HG03565 (cell line): Measurements from ENCODE around the gene ASTN2.

Experiments
- ATAC-seq: cut with Tn5 transposase; IDR thresholded peaks from one replicate; pipeline ENCODE4 v1.9.1; 2021; ENCODE audit warnings: mild to moderate bottlenecking, moderate library complexity; ENCODE audit not compliant: unreplicated experiment

The ASTN2 gene

GRCh38 chr9:116501871-116502270 is 913.0 kb downstream of the ASTN2 start:
- ATAC-seq, result no peak

GRCh38 chr9:116499986-116500871 is 914.6 kb downstream of the ASTN2 start:
- ATAC-seq, result no peak

- no peak for ATAC-seq
Observed at GRCh38 chr9:116499434-116499833, 915.4 kb downstream of the ASTN2 start.

- ATAC-seq, result no peak
Observed at GRCh38 chr9:116497095-116497890, 917.6 kb downstream of the ASTN2 start.

DNA sequence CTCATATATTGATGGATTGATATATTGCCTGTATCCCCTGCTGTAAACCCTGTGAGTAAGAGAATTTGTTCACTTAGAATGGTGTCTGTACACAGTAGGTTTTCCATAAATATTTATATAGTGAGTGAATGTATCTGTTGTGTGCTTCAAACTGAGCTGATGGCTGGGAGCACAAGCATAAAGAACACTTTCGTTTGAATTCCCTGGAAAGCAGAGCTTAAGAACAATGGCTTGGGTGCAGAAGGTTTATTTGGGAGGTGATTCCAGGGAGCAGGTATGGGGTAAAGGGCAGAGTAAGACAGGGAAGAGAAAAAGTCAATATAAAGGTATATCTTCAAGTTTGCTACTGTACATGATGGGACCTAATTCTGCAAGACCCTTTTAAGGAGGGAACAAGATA is 918.7 kb downstream of the ASTN2 start:
- ATAC-seq, result no peak

DNA sequence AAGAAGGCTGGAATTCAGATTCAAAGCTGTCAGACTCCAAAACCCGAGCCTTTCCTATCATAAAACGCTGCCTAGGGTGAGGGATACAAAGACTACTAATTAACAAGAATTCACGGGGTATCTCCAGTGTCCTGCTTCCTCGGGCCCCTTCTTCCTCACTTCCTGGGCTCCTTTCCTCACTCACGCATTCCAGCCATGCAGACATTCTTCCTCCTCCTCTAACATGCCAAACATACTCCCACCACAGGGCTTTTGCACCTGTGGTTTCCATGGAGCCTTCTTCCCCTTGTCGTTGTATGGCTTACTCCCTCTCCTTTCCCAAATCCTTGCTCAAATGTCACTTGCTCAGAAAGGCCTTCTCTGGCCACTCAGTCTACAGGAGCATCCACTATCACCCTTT is 919.1 kb downstream of the ASTN2 start:
- ATAC-seq, result no peak

GRCh38 chr9:116494815-116495634 is 919.8 kb downstream of the ASTN2 start:
- peak; percentile 80 for ATAC-seq

GRCh38 chr9:116493183-116493860 is 921.5 kb downstream of the ASTN2 start:
- no peak for ATAC-seq

- ATAC-seq, result no peak
Observed at GRCh38 chr9:116491659-116492058, 923.2 kb downstream of the ASTN2 start.

GRCh38 chr9:116491219-116491618 is 923.6 kb downstream of the ASTN2 start:
- no peak for ATAC-seq

DNA sequence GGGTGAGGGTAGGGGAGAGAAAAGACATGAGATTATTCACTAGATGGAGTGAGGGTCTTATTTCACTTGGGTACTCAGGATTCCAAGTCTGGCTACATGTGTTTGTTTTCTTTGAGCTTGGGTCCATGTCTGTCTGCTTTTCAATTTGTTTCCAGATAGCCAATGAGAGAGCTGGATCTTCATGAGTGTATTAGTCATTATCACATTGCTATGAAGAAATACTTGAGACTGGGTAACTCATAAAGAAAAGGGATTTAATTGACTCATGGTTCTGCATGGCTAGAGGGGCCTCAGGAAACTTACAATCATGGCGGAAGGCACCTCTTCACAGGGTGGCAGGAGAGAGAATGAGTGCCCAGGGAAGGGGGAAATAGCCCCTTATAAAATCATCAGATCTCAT is 924.5 kb downstream of the ASTN2 start:
- ATAC-seq, result no peak

DNA sequence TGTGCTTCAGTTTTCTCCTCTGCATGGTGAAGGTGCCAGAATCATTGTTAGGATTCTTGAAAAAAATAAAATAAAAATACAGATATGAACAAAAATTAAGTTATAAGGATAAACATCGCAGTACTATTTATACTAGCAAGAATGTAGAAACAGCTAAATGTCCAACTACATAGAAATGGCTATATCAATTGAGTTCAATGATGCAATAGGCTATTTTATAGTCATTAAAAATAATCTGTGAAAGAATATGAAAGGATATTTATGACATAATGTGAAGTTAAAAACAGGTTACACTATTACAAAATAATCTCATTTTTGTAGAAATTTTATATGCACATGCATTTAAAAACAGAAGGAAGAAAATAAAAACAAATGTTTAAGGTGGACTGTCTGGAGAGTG is 926.5 kb downstream of the ASTN2 start:
- ATAC-seq, result no peak

GRCh38 chr9:116484492-116485061 is 930.3 kb downstream of the ASTN2 start:
- no peak for ATAC-seq

DNA sequence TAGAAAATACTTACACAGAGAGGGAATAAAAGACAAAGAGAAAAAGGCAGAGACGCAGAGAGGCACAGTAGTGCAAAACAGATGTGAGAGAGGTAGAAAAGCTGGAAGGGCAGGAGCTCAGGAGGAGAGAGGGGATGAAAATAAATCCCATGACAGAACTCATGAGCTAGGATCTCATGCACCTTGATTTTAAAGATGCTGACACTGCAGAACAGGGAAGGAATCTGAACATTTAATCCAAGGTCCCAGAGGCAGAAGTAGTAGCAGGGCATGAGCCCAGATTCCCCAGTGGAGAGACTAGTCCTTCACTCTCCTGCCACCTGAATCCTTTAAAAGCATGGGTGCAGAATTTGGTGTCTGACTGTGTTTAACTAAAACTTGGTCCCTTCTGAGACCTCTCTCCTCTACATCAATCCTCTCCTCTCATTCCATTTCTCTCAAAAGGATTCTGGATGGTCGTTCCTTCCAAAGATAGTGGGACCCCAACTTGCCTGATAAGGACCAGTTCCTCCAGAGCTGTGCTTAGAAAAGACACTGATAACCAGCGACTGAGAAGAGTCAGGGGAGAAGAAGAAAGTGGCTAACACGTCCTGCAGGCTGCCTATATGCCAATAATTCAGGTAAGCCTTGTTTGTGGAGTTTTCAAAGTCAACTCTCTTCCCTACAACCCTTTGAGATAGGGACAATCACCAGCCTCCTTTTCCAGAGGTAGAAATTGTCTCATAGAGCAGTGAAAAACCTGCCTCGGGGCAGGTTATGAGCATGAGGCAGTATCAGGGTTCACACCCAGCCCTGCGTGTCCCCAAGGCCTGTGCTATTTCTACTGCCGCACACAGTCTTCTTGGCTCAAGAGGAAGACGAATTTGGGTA is 931.0 kb downstream of the ASTN2 start:
- ATAC-seq, result no peak

- no peak for ATAC-seq
Observed at GRCh38 chr9:116482740-116483139, 932.1 kb downstream of the ASTN2 start.

DNA sequence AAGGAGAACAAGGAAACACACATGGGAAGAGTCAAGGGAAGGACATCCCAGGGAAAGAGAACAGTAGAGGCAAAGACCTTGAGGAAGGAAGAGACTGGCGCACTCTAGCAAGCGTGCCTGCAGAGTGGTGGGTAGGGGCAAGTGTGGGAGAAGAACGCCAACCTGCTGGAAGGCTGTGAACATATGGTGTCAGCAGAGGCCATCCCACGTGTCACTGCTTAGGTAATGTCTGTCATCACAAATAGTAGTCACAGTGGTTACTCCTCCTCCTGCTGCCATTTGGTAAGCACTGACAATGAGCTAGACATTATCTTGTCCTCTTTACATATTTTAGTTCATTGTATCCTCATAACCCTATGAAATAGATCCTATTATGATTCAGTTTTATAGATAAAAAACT is 934.2 kb downstream of the ASTN2 start:
- no peak for ATAC-seq

- ATAC-seq, result no peak
Observed at GRCh38 chr9:116479967-116480366, 934.9 kb downstream of the ASTN2 start.

- no peak for ATAC-seq
Observed at GRCh38 chr9:116479056-116479544, 935.8 kb downstream of the ASTN2 start.

DNA sequence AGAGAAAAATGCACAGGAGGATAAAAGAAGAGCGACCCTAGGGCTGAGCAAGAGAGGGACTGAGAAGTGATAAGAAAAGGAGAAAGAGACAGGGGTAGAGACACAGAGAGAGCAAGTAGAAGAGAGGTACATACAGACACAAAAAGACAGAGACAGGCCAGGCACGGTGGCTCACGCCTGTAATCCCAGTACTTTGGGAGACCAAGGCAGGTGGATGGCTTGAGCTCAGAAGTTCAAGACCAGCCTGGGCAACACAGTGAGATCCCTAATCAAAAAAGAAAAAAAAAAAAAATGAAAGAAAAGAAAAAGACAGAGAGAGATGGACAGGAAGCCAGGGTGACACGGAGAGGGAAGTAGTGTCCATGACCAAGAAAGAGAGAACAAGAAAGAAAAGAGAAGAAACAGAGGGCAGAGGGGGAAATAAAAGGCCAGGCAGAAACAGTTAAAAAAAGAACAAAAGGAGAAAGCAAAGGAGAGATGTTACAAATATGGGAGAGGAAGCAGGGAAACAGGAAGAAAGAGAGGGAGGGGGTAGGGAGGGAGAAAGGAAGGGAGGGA is 937.2 kb downstream of the ASTN2 start:
- no peak for ATAC-seq
